ENCODE data around the gene DDB1.

The DDB1 gene

DNA sequence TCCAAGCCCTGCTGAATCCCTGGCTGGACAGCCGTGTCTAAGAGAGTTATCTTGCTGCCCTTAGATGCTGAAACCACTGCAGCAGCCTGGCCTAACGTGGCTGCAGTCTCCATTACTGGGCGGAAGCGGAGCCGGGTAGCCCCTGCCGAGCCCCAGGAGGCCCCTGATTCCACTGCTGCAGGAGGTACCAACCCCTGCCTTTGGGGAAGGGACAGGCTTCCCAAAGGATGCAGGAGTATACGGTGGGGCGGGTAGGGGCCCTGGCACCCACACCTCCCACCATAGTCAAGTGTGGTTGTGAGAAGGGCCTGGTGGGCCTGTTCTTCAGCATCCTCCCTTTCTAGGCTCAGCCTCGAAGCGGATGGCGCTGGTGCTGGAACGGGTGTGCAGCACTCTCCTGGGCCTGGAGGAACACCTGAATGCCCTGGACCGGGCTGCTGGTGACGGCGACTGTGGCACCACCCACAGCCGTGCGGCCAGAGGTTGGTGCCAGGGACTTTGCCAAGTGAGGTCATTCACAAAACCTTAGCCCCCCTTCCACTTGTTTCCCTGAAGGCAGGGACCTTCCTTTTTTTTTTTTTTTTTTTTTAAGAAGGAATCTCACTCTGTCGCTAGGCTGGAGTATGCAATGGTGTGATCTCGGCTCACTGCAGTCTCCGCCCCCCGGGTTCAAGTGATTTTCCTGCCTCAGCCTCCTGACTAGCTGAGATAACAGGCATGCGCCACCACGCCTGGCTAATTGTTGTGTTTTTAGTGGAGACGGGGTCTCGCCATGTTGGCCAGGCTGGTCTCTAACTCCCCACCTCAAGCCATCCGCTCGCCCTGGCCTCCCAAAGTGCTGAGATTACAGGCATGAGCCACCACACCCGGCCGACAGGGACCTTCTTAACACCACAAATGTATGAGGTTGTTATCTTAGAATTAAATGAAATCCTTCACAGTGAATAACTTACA is 11.2 kb upstream of the DDB1 start:
- TF ChIP-seq, protein P1, sequence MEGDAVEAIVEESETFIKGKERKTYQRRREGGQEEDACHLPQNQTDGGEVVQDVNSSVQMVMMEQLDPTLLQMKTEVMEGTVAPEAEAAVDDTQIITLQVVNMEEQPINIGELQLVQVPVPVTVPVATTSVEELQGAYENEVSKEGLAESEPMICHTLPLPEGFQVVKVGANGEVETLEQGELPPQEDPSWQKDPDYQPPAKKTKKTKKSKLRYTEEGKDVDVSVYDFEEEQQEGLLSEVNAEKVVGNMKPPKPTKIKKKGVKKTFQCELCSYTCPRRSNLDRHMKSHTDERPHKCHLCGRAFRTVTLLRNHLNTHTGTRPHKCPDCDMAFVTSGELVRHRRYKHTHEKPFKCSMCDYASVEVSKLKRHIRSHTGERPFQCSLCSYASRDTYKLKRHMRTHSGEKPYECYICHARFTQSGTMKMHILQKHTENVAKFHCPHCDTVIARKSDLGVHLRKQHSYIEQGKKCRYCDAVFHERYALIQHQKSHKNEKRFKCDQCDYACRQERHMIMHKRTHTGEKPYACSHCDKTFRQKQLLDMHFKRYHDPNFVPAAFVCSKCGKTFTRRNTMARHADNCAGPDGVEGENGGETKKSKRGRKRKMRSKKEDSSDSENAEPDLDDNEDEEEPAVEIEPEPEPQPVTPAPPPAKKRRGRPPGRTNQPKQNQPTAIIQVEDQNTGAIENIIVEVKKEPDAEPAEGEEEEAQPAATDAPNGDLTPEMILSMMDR (IDR thresholded peaks at IDR 0.05; ENCODE audit: insufficient read depth, low read length, missing control alignments), result no peak
- CTCF ChIA-PET, result interaction anchor here (1.1 to 27.5 kb wide), 4 partner anchors 7 to 191 kb away, joined by 3 to 352 read pairs (median 4); partner anchors contain the start of genes DDB1 and TKFC
- POLR2A ChIA-PET, result no interaction called here

GRCh38 chr11:61342207-61342803 is 9.4 kb upstream of the DDB1 start:
- H3K4me3 ChIP-seq (ENCODE audit: low read depth, low read length), result no peak overlapping the region
- CTCF ChIA-PET, result interaction anchor here (1.0 to 10.1 kb wide), 3 partner anchors 9 to 43 kb away, joined by 4 to 926 read pairs (median 5); partner anchors contain the start of genes DDB1, TKFC and TMEM216
- no peak for DNase-seq (ENCODE audit: low read depth, low spot score)
- POLR2A ChIA-PET, result interaction anchor here (0.6 to 1.7 kb wide), 2 partner anchors 19 to 36 kb away, joined by 3 to 7 read pairs; partner anchors contain the start of genes CYB561A3 and TMEM138
- TF ChIP-seq, protein P1 (IDR thresholded peaks at IDR 0.05; ENCODE audit: insufficient read depth, low read length, missing control alignments), result no peak

More for the DNA sequence above, 11.2 kb upstream of the DDB1 start:
- DNase-seq (ENCODE audit: low read depth, low spot score), result no peak
- H3K4me3 ChIP-seq (ENCODE audit: low read depth, low read length), result no peak overlapping the region

DNA sequence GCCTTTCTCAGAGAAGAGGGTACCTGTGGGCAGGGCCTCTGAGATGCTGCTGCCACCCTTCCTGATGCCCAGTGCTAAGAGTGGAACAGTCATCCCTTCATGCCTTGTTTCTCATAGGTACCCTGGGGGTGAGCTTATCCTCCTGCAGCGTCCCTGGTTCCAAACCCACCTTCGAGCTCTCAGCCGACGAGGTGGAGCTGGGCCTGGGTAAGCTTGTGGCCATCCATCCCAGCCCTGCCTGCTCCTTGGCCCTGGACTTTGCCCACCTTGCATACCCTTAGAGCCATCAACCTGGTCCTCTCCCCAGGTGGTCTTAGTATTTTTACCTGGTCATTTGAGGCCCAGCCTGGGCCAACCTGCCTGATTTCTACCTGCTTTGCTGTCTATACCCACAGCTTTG is 8.8 kb upstream of the DDB1 start:
- POLR2A ChIA-PET, result interaction anchor here (0.5 to 1.7 kb wide), 3 partner anchors 19 to 68 kb away, joined by 3 to 7 read pairs (median 3); partner anchors contain the start of genes CYB561A3 and TMEM138
- CTCF ChIA-PET, result interaction anchor here (1.0 to 10.1 kb wide), 3 partner anchors 8 to 43 kb away, joined by 4 to 926 read pairs (median 5); partner anchors contain the start of genes DDB1, TKFC and TMEM216
- no peak for DNase-seq (ENCODE audit: low read depth, low spot score)

GRCh38 chr11:61340979-61341378 is 8.1 kb upstream of the DDB1 start:
- TF ChIP-seq, protein P1 (IDR thresholded peaks at IDR 0.05; ENCODE audit: insufficient read depth, low read length, missing control alignments), result no peak
- ChIA-PET CTCF (interaction anchor here (10.1 kb wide), 1 partner anchor 44 kb away, joined by 926 read pairs; the partner anchor contains the start of gene TMEM216), POLR2A (interaction anchor here (1.7 kb wide), 1 partner anchor 20 kb away, joined by 7 read pairs; the partner anchor contains the start of genes CYB561A3 and TMEM138)
- no peak overlapping the region for H3K4me3 ChIP-seq (ENCODE audit: low read depth, low read length)
- DNase-seq (ENCODE audit: low read depth, low spot score), result no peak

More for the DNA sequence above, 8.8 kb upstream of the DDB1 start:
- TF ChIP-seq, protein P1 (IDR thresholded peaks at IDR 0.05; ENCODE audit: insufficient read depth, low read length, missing control alignments), result no peak
- no peak overlapping the region for H3K4me3 ChIP-seq (ENCODE audit: low read depth, low read length)

DNA sequence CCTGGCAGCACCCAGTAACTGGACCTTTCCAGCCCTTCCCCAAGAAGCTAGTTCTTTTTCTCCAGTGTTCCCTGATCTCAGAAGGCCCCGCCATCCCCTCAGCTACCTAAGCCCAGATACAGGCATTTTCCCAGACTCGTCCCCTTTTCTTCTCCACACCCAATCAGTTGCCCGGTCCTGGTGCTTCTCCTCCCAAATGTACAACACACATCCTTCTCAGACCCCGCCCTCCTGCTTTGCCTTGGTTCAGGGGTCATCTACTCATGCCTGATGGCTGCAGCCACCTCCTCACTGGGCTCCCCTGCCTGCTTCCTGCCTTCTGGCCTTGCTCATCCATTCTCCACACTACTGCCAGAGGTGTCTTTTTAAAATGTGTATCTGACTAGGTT is 6.6 kb upstream of the DDB1 start:
- ChIA-PET CTCF (interaction anchor here (0.8 to 10.1 kb wide), 4 partner anchors 11 to 89 kb away, joined by 3 to 926 read pairs (median 178); partner anchors contain the start of genes CYB561A3, TMEM138 and TMEM216), POLR2A (no interaction called here)
- DNase-seq (ENCODE audit: low read depth, low spot score), result no peak
- H3K4me3 ChIP-seq (ENCODE audit: low read depth, low read length), result no peak overlapping the region
- TF ChIP-seq, protein P1 (IDR thresholded peaks at IDR 0.05; ENCODE audit: insufficient read depth, low read length, missing control alignments), result no peak

Measured in AG04449 (cell line).